Hepatocyte (in vitro differentiated cells): ENCODE measurements around the gene CDC42EP2.

ENCODE experiments used
- EZH2 ChIP-seq: fragments of 200-600 bp; sonication (generic); IDR thresholded peaks from 2 replicates; pipeline ENCODE4 v1.6.1; 2016; ENCODE audit warnings: antibody characterized with exemption, mild to moderate bottlenecking, borderline replicate concordance
- TF ChIP-seq, protein P1 (sequence below): fragments of 200-600 bp; sonication (generic); IDR thresholded peaks from 2 replicates; pipeline ENCODE4 v1.5.1; 2016; ENCODE audit warnings: antibody characterized with exemption, mild to moderate bottlenecking; ENCODE audit not compliant: poor library complexity

DNA sequence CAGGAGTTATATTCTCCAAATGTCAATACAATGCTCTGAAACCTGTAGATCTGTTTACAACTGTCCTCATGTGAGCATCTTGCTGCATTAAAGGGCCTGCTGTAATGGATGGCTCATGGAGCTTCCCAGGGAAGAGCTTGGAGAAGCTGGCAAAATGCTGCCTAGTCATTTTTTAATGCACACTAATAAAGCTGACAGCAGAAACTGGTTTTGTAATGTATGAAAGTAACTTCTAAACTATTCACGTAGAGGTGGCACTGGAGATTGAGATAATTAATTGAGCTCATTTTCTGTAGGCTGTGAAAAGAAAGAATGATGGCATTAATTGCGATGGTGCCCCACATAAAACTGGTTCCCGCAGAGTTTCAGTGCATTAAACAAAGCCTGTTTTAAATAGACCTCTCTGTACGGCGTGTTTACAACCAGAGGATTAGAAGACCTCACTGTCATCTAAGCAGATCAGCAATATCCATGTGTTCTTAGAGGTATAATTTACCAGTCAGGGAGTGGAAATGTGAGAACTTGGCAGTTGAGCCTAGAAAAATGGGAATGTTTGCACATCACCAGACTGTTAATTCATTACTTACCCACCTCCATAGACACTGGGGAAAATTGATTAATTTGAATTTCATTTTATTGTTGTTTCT lies 36.9 kb upstream of the CDC42EP2 start:
- TF ChIP-seq, protein P1, sequence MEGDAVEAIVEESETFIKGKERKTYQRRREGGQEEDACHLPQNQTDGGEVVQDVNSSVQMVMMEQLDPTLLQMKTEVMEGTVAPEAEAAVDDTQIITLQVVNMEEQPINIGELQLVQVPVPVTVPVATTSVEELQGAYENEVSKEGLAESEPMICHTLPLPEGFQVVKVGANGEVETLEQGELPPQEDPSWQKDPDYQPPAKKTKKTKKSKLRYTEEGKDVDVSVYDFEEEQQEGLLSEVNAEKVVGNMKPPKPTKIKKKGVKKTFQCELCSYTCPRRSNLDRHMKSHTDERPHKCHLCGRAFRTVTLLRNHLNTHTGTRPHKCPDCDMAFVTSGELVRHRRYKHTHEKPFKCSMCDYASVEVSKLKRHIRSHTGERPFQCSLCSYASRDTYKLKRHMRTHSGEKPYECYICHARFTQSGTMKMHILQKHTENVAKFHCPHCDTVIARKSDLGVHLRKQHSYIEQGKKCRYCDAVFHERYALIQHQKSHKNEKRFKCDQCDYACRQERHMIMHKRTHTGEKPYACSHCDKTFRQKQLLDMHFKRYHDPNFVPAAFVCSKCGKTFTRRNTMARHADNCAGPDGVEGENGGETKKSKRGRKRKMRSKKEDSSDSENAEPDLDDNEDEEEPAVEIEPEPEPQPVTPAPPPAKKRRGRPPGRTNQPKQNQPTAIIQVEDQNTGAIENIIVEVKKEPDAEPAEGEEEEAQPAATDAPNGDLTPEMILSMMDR, result no peak
- TF ChIP-seq EZH2, result no peak
